GM10266 (cell line): ENCODE data around the gene BABAM2.
"Not testable (repeated sequence)": the region's sequence is repeated elsewhere in the genome, so short reads cannot be mapped to it uniquely, and the experiment has no call there.

Experiments used
- DNase-seq: peaks from one replicate; pipeline ENCODE4 v3.0.0; 2012; ENCODE audit errors: extremely low spot score
- CTCF ChIP-seq: IDR thresholded peaks from 2 replicates; pipeline ENCODE4 v1.5.1; 2012; ENCODE audit warnings: mild to moderate bottlenecking, low read depth; ENCODE audit not compliant: control insufficient read depth, insufficient read depth; ENCODE audit errors: missing control alignments

Gene BABAM2

GRCh38 chr2:27967076-27967475, 76.5 kb downstream of the BABAM2 start:
- TF ChIP-seq CTCF: no peak
- DNase-seq: no peak

- DNase-seq: not testable (repeated sequence)
Measured at GRCh38 chr2:27968045-27968444, 77.5 kb downstream of the BABAM2 start.

GRCh38 chr2:27968957-27969356, 78.4 kb downstream of the BABAM2 start:
- DNase-seq: not testable (repeated sequence)

DNA sequence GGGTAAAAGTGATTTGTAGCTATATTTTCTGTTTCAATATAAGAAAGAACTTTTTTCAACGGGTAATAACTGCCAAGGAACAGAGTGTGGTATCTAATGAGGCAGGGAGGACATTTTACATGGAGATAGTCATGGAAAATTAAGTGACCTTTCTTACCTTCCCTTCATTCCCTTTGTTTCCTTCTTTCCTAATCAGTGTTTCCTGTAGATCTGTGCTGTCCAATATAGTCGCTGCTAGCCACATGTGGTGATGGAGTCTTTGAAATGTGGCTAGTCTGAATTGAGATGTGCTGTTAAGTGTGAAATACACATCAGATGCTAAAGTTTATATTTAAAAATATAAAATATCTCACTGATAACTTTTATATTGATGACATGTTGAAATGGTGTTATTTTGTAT, 81.8 kb downstream of the BABAM2 start:
- DNase-seq: no peak
- no peak for TF ChIP-seq CTCF

DNA sequence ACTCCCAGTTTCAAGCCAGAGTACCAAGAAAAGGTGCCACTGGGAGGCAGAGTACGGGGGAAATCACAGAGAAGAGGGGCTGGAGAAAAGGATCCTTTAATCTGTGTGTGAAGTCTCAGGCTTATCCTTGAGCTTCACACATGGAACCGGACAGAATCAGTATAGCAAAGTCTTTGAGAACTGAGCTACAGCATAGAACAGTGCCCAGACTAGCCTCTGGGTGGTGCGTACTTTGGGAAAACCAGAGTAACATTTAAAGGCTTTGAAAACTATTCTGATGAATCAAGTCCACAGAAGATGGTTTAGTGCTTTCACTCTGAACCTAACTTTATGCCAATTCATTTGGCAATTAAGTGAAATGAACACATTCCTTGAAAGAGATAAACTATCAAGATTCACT, 83.1 kb downstream of the BABAM2 start:
- DNase-seq: no peak
- TF ChIP-seq CTCF: no peak

- TF ChIP-seq CTCF: no peak
- DNase-seq: no peak
Measured at GRCh38 chr2:27976308-27976707, 85.8 kb downstream of the BABAM2 start.

GRCh38 chr2:27977731-27978312, 87.3 kb downstream of the BABAM2 start:
- DNase-seq: no peak
- no peak for TF ChIP-seq CTCF

- not testable (repeated sequence) for DNase-seq
Measured at GRCh38 chr2:27978761-27979160, 88.2 kb downstream of the BABAM2 start.

DNA sequence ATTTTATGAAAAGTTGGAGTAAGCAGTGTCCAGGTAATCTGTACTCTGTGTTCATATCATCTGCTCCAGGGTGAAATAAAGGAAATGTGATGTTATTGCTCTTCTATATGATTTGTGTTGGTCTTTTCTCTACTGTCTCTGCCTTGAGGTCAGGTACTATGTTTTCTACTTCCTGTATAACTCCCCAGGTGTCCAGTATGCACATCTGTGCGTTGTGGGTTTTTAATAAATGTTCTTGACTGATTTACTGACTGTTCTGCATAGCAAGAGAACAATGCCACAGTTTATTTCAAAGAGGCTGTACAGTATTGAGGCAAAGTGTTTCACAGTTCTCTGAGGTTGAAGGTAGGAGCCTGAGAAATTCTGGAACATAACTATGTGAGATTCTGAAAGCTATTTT, 89.7 kb downstream of the BABAM2 start:
- no peak for TF ChIP-seq CTCF
- no peak for DNase-seq
